B cell (primary cell): ENCODE results near the gene RBL1. TPM values are rescaled to one million over a fixed set of nuclear protein-coding genes. Genes with fewer than 3 reads are reported as not detected.
"Not testable (repeated sequence)": the region's sequence is repeated elsewhere in the genome, so short reads cannot be mapped to it uniquely, and the experiment has no call there.

ENCODE experiments used
- ATAC-seq: fragments of 200-7000 bp; cut with Tn5 transposase; one replicate; pipeline ENCODE4 v1.10.0; 2021; ENCODE audit warnings: low read depth, mild to moderate bottlenecking, moderate number of reproducible peaks, moderate library complexity
- CTCF ChIA-PET: fragments of 350-600 bp; sonication (Branson Sonifier 250); formaldehyde crosslinking; loops from one replicate; lab custom pipeline; 2021; ENCODE audit warnings: antibody characterized with exemption, inconsistent platforms; lab: Charles Lee
- POLR2A ChIA-PET: fragments of 350-600 bp; sonication (Branson Sonifier 250); formaldehyde crosslinking; loops from one replicate; lab custom pipeline; 2021; ENCODE audit warnings: antibody characterized with exemption; lab: Charles Lee
- DNase-seq: peaks from one replicate; pipeline ENCODE4 v3.0.0; 2013
- H2AFZ ChIP-seq: 2 replicates; pipeline ENCODE4 v1.6.1; 2012; ENCODE audit warnings: mild to moderate bottlenecking, low read depth, low read length; ENCODE audit not compliant: insufficient read depth, poor library complexity, severe bottlenecking
- H3K27ac ChIP-seq, 2 donors: 1 replicate in 1 of 2; 2 replicates in 1 of 2; pipeline ENCODE4 v1.5.1; 2012 to 2013; ENCODE audit warnings: low read length in 2 of 2, mild to moderate bottlenecking in 2 of 2, moderate library complexity in 1 of 2
- H3K27me3 ChIP-seq, 4 experiments: fragments of 200-600 bp in 1 of 4; sonication (generic) in 1 of 4; replicated peaks in 1 of 4; 1 replicate in 2 of 4; 2 replicates in 2 of 4; pipeline versions ENCODE4 v1.6.1 to v1.7.0; 2013 to 2016; ENCODE audit warnings: low read length in 3 of 4, mild to moderate bottlenecking in 2 of 4, mixed read lengths in 1 of 4, moderate library complexity in 1 of 4; ENCODE audit not compliant: insufficient read depth in 4 of 4, control insufficient read depth in 3 of 4; ENCODE audit errors: control extremely low read depth in 1 of 4
- H3K36me3 ChIP-seq, 2 experiments: replicated peaks in 1 of 2; 1 replicate in 1 of 2; 2 replicates in 1 of 2; pipeline versions ENCODE4 v1.6.1 to v1.7.1; 2013; ENCODE audit warnings: low read length in 1 of 2; ENCODE audit not compliant: insufficient read depth in 2 of 2, control insufficient read depth in 1 of 2; ENCODE audit errors: control extremely low read depth in 1 of 2, extremely low read depth in 1 of 2
- H3K4me1 ChIP-seq, 2 donors: fragments of 200-600 bp in 1 of 2; sonication (generic) in 1 of 2; 1 replicate in 1 of 2; 2 replicates in 1 of 2; pipeline versions ENCODE4 v1.5.1 to v1.6.1; 2013 to 2017; ENCODE audit warnings: low read length in 2 of 2; ENCODE audit not compliant: control insufficient read depth in 2 of 2, insufficient read depth in 2 of 2
- H3K4me2 ChIP-seq: replicated peaks from 2 replicates; pipeline ENCODE3; 2012; ENCODE audit warnings: mild to moderate bottlenecking, low read depth, low read length; ENCODE audit not compliant: poor library complexity, severe bottlenecking
- H3K4me3 ChIP-seq, 5 experiments: fragments of 200-600 bp in 1 of 5; sonication (generic) in 1 of 5; 1 replicate in 3 of 5; 2 replicates in 2 of 5; pipeline versions ENCODE4 v1.5.1 to v1.7.0; 2011 to 2016; ENCODE audit warnings: low read length in 4 of 5, mild to moderate bottlenecking in 4 of 5, low read depth in 2 of 5, control low read depth in 1 of 5, moderate library complexity in 1 of 5; ENCODE audit not compliant: insufficient read depth in 1 of 5; ENCODE audit errors: control extremely low read depth in 1 of 5, extremely low read depth in 1 of 5
- H3K79me2 ChIP-seq: fragments of 200-600 bp; sonication (generic); one replicate; pipeline ENCODE4 v1.6.0; 2016; ENCODE audit warnings: low read length; ENCODE audit not compliant: control insufficient read depth, insufficient read depth
- H3K9ac ChIP-seq: fragments of 200-600 bp; sonication (generic); 2 replicates; pipeline ENCODE4 v1.6.1; 2017; ENCODE audit warnings: mild to moderate bottlenecking, low read length, moderate library complexity
- H3K9me3 ChIP-seq, 3 donors: one replicate each; pipeline versions ENCODE4 v1.6.1 to v1.7.1; 2013; ENCODE audit warnings: low read length in 2 of 3; ENCODE audit not compliant: control insufficient read depth in 2 of 3, insufficient read depth in 1 of 3; ENCODE audit errors: control extremely low read depth in 1 of 3
- H4K20me1 ChIP-seq: 2 replicates; pipeline ENCODE4 v1.6.0; 2012; ENCODE audit warnings: mild to moderate bottlenecking, low read length; ENCODE audit not compliant: insufficient read depth, control insufficient read depth, poor library complexity, severe bottlenecking
- H3K27ac Mint-ChIP-seq: one replicate; pipeline ENCODE4 v1.8.0; 2021; ENCODE audit warnings: mixed read lengths
- H3K27me3 Mint-ChIP-seq: one replicate; pipeline ENCODE4 v1.8.0; 2021; ENCODE audit warnings: mixed read lengths
- H3K4me1 Mint-ChIP-seq: one replicate; pipeline ENCODE4 v1.8.0; 2021; ENCODE audit warnings: mixed read lengths
- H3K4me3 Mint-ChIP-seq: one replicate; pipeline ENCODE4 v1.8.0; 2021; ENCODE audit warnings: mixed read lengths
- H3K9me3 Mint-ChIP-seq: one replicate; pipeline ENCODE4 v1.8.0; 2022; ENCODE audit warnings: mixed read lengths; ENCODE audit not compliant: insufficient read depth
- CTCF ChIP-seq: fragments of 200-600 bp; IDR thresholded peaks from one replicate; pipeline ENCODE4 v1.8.0; 2022; ENCODE audit warnings: antibody characterized with exemption, mild to moderate bottlenecking
- EZH2 ChIP-seq: IDR thresholded peaks from 2 replicates; pipeline ENCODE4 v1.6.1; 2012; ENCODE audit warnings: borderline replicate concordance, low read depth, mild to moderate bottlenecking, moderate library complexity, low read length; ENCODE audit not compliant: insufficient read depth, poor library complexity, severe bottlenecking
- WGBS: methylation state at CpG from one replicate; pipeline ENCODE4 v1.1.5; 2013; ENCODE audit warnings: missing lambda C conversion rate; ENCODE audit not compliant: insufficient coverage; 5-methylcytosine and 5-hydroxymethylcytosine counted together
- intact Hi-C: fragments of 100-400 bp; cut with micrococcal nuclease; formaldehyde crosslinking; loops from one replicate; pipeline ENCODE4 v1.10.0; 2022
- polyA plus RNA-seq: library from polyadenylated mRNA; depleted of rRNA; stranded (reverse); fragments of >200 nt; gene quantifications from 2 replicates; pipeline ENCODE4 v1.2.3, GENCODE V29; 2012
- total RNA-seq, 2 donors: library from RNA; stranded (reverse); fragments of 120-200 nt in 1 of 2; gene quantifications; 1 replicate in 1 of 2; 2 replicates in 1 of 2; pipeline versions ENCODE4 v1.2.3 to v1.2.4, GENCODE V29; 2013 to 2022

The RBL1 gene
- total and polyA plus RNA-seq, 2 donors (not counting 1 experiment from before 2014, with no cell fraction given) = 8.1 to 27.8 TPM

GRCh38 chr20:37007898-37008649 is 87.7 kb downstream of the RBL1 start:
- TF ChIP-seq EZH2 (no peak), CTCF (peak; percentile 24)
- H3K4me1 ChIP-seq = peaks cover 46 to 55% of the 10 kb centered on the region in 2 donors
- H3K9ac ChIP-seq = no peak overlapping the region
- Mint-ChIP-seq H3K4me3 (peak overlapping the region; percentile 70), H3K9me3 (no peaks in the 10 kb centered on the region), H3K4me1 (peaks cover 38% of the 10 kb centered on the region), H3K27me3 (no peaks in the 10 kb centered on the region), H3K27ac (peak overlapping the region; percentile 59)
- no peaks in the 10 kb centered on the region for H4K20me1 ChIP-seq
- peak overlapping the region; percentile 35 to 57 for H3K27ac ChIP-seq
- H2AFZ ChIP-seq = no peak overlapping the region
- H3K4me2 ChIP-seq = peak overlapping the region; percentile 61
- no peaks in the 10 kb centered on the region for H3K79me2 ChIP-seq
- DNase-seq (peak; percentile 51), ATAC-seq (peak; percentile 36)
- no peak overlapping the region for H3K4me3 ChIP-seq
- POLR2A ChIA-PET = interaction anchor here (0.6 to 0.9 kb wide), 3 partner anchors 9 to 88 kb away, joined by 3 to 7 read pairs (median 4); partner anchors contain the start of gene RBL1
- CTCF ChIA-PET = interaction anchor here (0.6 to 3.3 kb wide), 11 partner anchors 11 to 187 kb away, joined by 3 to 26 read pairs (median 7); partner anchors contain the start of genes MROH8 and RPN2
- H3K27me3 ChIP-seq = no peaks in the 10 kb centered on the region
- intact Hi-C loops = loop anchor here (1.0 to 5.0 kb wide), 5 partner anchors 36 to 519 kb away; partner anchors contain the start of genes BLCAP, MROH8, RPN2 and SAMHD1
- H3K36me3 ChIP-seq = peaks cover 1 to 6% of the 10 kb centered on the region in 2 experiments
- no peaks in the 10 kb centered on the region for H3K9me3 ChIP-seq

GRCh38 chr20:37005062-37005942 is 90.5 kb downstream of the RBL1 start:
- not testable (repeated sequence) for H2AFZ ChIP-seq, H4K20me1 ChIP-seq, H3K36me3 ChIP-seq, H3K27me3 Mint-ChIP-seq, H3K79me2 ChIP-seq, H3K9ac ChIP-seq, H3K27me3 ChIP-seq, H3K9me3 ChIP-seq, H3K9me3 Mint-ChIP-seq
- intact Hi-C loops = loop anchor here (2.0 to 5.0 kb wide), 3 partner anchors 53 to 522 kb away; partner anchors contain the start of genes BLCAP and SAMHD1
- H3K4me1 Mint-ChIP-seq = peaks cover 38% of the 10 kb centered on the region
- peak overlapping the region in 1 of 5 experiments; percentile 11 for H3K4me3 ChIP-seq
- peak overlapping the region; percentile 64 to 82 for H3K27ac ChIP-seq
- ChIA-PET POLR2A (interaction anchor here (0.6 to 0.7 kb wide), 6 partner anchors 16 to 1389 kb away, joined by 3 to 6 read pairs (median 4); no protein-coding TSS in a partner anchor), CTCF (interaction anchor here (0.6 to 1.3 kb wide), 5 partner anchors 75 to 1912 kb away, joined by 3 to 5 read pairs (median 3); no protein-coding TSS in a partner anchor)
- H3K4me2 ChIP-seq = peak overlapping the region; percentile 62
- peak overlapping the region; percentile 59 for H3K4me3 Mint-ChIP-seq
- 100% methylated on average over 3 of the region's 11 CpGs for WGBS
- peaks cover 46 to 55% of the 10 kb centered on the region in 2 donors for H3K4me1 ChIP-seq
- peak; percentile 85 for DNase-seq
- peak; percentile 89 for ATAC-seq
- peak overlapping the region; percentile 77 for H3K27ac Mint-ChIP-seq

GRCh38 chr20:37001634-37002033 is 94.2 kb downstream of the RBL1 start:
- H3K27me3 ChIP-seq, H3K27me3 Mint-ChIP-seq, intact Hi-C loops, H3K4me2 ChIP-seq, H3K36me3 ChIP-seq, H2AFZ ChIP-seq, H3K9ac ChIP-seq, H3K27ac Mint-ChIP-seq, H4K20me1 ChIP-seq, H3K79me2 ChIP-seq, ATAC-seq, H3K9me3 Mint-ChIP-seq, H3K4me3 Mint-ChIP-seq, H3K4me3 ChIP-seq, CTCF ChIA-PET, DNase-seq, H3K27ac ChIP-seq, H3K9me3 ChIP-seq: not testable (repeated sequence)
- H3K4me1 Mint-ChIP-seq = peaks cover 18% of the 10 kb centered on the region
- H3K4me1 ChIP-seq = peaks cover 21 to 24% of the 10 kb centered on the region in 2 donors
- POLR2A ChIA-PET = interaction anchor here (0.6 kb wide), 1 partner anchor 48 kb away, joined by 4 read pairs; no protein-coding TSS in a partner anchor
- WGBS = 100% methylated on average over 1 of the region's 2 CpGs
